ENCODE measurements around the gene TNNI2.
"Not testable (repeated sequence)": the region's sequence is repeated elsewhere in the genome, so short reads cannot be mapped to it uniquely, and the experiment has no call there.

Gene TNNI2

GRCh38 chr11:1838426-1839144 is at the start of gene TNNI2:
Gene TNNI2, plus strand, starts transcription at chr11:1838981. Its CDS starts 716 bp downstream, at chr11:1839697.
- no peak for DNase-seq (ENCODE audit: low read depth)

- DNase-seq (ENCODE audit: low read depth), result no peak
Measured at GRCh38 chr11:1791912-1792311, 46.9 kb upstream of the TNNI2 start.

GRCh38 chr11:1792461-1792860 is 46.3 kb upstream of the TNNI2 start:
- DNase-seq (ENCODE audit: low read depth), result no peak

- no peak for DNase-seq (ENCODE audit: low read depth)
Measured at GRCh38 chr11:1793081-1793480, 45.7 kb upstream of the TNNI2 start.

GRCh38 chr11:1796413-1797011 is 42.3 kb upstream of the TNNI2 start:
- no peak for DNase-seq (ENCODE audit: low read depth)

GRCh38 chr11:1797391-1798125 is 41.2 kb upstream of the TNNI2 start:
- DNase-seq (ENCODE audit: low read depth), result no peak

GRCh38 chr11:1803246-1803645 is 35.5 kb upstream of the TNNI2 start:
- no peak for DNase-seq (ENCODE audit: low read depth)

GRCh38 chr11:1803835-1804519 is 34.8 kb upstream of the TNNI2 start:
- DNase-seq (ENCODE audit: low read depth), result not testable (repeated sequence)

- DNase-seq (ENCODE audit: low read depth), result no peak
Measured at GRCh38 chr11:1805525-1805924, 33.3 kb upstream of the TNNI2 start.

- DNase-seq (ENCODE audit: low read depth), result no peak
Measured at GRCh38 chr11:1807264-1807995, 31.4 kb upstream of the TNNI2 start.

GRCh38 chr11:1810761-1811160 is 28.0 kb upstream of the TNNI2 start:
- no peak for DNase-seq (ENCODE audit: low read depth)

GRCh38 chr11:1812274-1812673 is 26.5 kb upstream of the TNNI2 start:
- DNase-seq (ENCODE audit: low read depth), result no peak

- DNase-seq (ENCODE audit: low read depth), result no peak
Measured at GRCh38 chr11:1812801-1813200, 26.0 kb upstream of the TNNI2 start.

GRCh38 chr11:1813356-1813755 is 25.4 kb upstream of the TNNI2 start:
- DNase-seq (ENCODE audit: low read depth), result not testable (repeated sequence)

- DNase-seq (ENCODE audit: low read depth), result no peak
Measured at GRCh38 chr11:1814691-1815090, 24.1 kb upstream of the TNNI2 start.

- no peak for DNase-seq (ENCODE audit: low read depth)
Measured at GRCh38 chr11:1815311-1815710, 23.5 kb upstream of the TNNI2 start.

- no peak for DNase-seq (ENCODE audit: low read depth)
Measured at GRCh38 chr11:1815751-1816150, 23.0 kb upstream of the TNNI2 start.

- no peak for DNase-seq (ENCODE audit: low read depth)
Measured at GRCh38 chr11:1817000-1817399, 21.8 kb upstream of the TNNI2 start.

- DNase-seq (ENCODE audit: low read depth), result no peak
Measured at GRCh38 chr11:1817511-1817910, 21.3 kb upstream of the TNNI2 start.

- DNase-seq (ENCODE audit: low read depth), result no peak
Measured at GRCh38 chr11:1819074-1819473, 19.7 kb upstream of the TNNI2 start.

GRCh38 chr11:1820463-1821325 is 18.1 kb upstream of the TNNI2 start:
- DNase-seq (ENCODE audit: low read depth), result no peak
